ENCODE data around the gene IFI6. TPM values are rescaled to one million over a fixed set of nuclear protein-coding genes. Genes with fewer than 3 reads are reported as not detected.
"Not testable (repeated sequence)": the region's sequence is repeated elsewhere in the genome, so short reads cannot be mapped to it uniquely, and the experiment has no call there.

Gene IFI6
- total RNA-seq, 1 experiment from 2014 or later, result 8.6 TPM

- H4K20me1 ChIP-seq (ENCODE audit: insufficient read depth); H3F3A ChIP-seq (ENCODE audit: insufficient read depth, low read depth); H3K79me2 ChIP-seq (ENCODE audit: low read depth); H3K9me2 ChIP-seq (ENCODE audit: insufficient read depth); H3K9me3 ChIP-seq (ENCODE audit: insufficient read depth, low read depth); H3K27me3 ChIP-seq (ENCODE audit: insufficient read depth, low read depth); intact Hi-C loops (cut with micrococcal nuclease; ENCODE audit: unreplicated experiment); H3K4me2 ChIP-seq; H3K36me3 ChIP-seq (ENCODE audit: low read depth); DNase-seq; BruUV-seq (replicated peaks); H3K27ac ChIP-seq; H3K4me3 ChIP-seq; H3K4me1 ChIP-seq (replicated peaks; ENCODE audit: insufficient read depth); H2AFZ ChIP-seq: not testable (repeated sequence)
- CTCF ChIA-PET, result interaction anchor here (0.6 kb wide), 2 partner anchors 11 to 708 kb away, joined by 3 to 9 read pairs; no protein-coding TSS in a partner anchor
- POLR2A ChIA-PET (ENCODE audit: unreplicated experiment), result interaction anchor here (0.6 kb wide), 1 partner anchor 39 kb away, joined by 5 read pairs; no protein-coding TSS in a partner anchor
Measured at GRCh38 chr1:27680225-27680791, 8.3 kb upstream of the IFI6 start.

- H3F3A ChIP-seq (ENCODE audit: insufficient read depth, low read depth), result no peaks in the 10 kb centered on the region
- H4K20me1 ChIP-seq (ENCODE audit: insufficient read depth), result no peaks in the 10 kb centered on the region
- no peaks in the 10 kb centered on the region for H3K79me2 ChIP-seq (ENCODE audit: low read depth)
- POLR2A ChIA-PET (ENCODE audit: unreplicated experiment), result no interaction called here
- CTCF ChIA-PET, result interaction anchor here (0.7 kb wide), 1 partner anchor 842 kb away, joined by 10 read pairs; no protein-coding TSS in a partner anchor
- H3K4me2 ChIP-seq, result no peak overlapping the region
- no peak overlapping the region for H3K27ac ChIP-seq
- H2AFZ ChIP-seq, result no peak overlapping the region
- H3K4me3 ChIP-seq, result no peak overlapping the region
- no peak for TF ChIP-seq CTCF (conservative IDR thresholded peaks at IDR 0.05)
- no peak for TF ChIP-seq EZH2 (IDR thresholded peaks at IDR 0.05; ENCODE audit: low read depth)
- no peaks in the 10 kb centered on the region for H3K27me3 ChIP-seq (ENCODE audit: insufficient read depth, low read depth)
- no TSS peak for BruUV-seq (replicated peaks)
- no peaks in the 10 kb centered on the region for H3K36me3 ChIP-seq (ENCODE audit: low read depth)
- intact Hi-C loops (cut with micrococcal nuclease; ENCODE audit: unreplicated experiment), result no loop called here
- DNase-seq, result no peak
- H3K9me3 ChIP-seq (ENCODE audit: insufficient read depth, low read depth), result 0 out of 2 replicates have a peak, but pooled peaks cover 2% of the 10 kb centered on the region
- H3K4me1 ChIP-seq (replicated peaks; ENCODE audit: insufficient read depth), result 0 out of 2 replicates have a peak, but pooled peaks cover under 1% of the 10 kb centered on the region
- no peaks in the 10 kb centered on the region for H3K9me2 ChIP-seq (ENCODE audit: insufficient read depth)
Measured at GRCh38 chr1:27678747-27679146, 6.8 kb upstream of the IFI6 start.

GRCh38 chr1:27676410-27676809 is 4.4 kb upstream of the IFI6 start:
- intact Hi-C loops (cut with micrococcal nuclease; ENCODE audit: unreplicated experiment), result no loop called here

More at GRCh38 chr1:27676410-27676809, 4.4 kb upstream of the IFI6 start:
- H3K27me3 ChIP-seq (ENCODE audit: insufficient read depth, low read depth), result no peaks in the 10 kb centered on the region
- H3K36me3 ChIP-seq (ENCODE audit: low read depth), result no peaks in the 10 kb centered on the region
- no peak for TF ChIP-seq CTCF (conservative IDR thresholded peaks at IDR 0.05)
- TF ChIP-seq EZH2 (IDR thresholded peaks at IDR 0.05; ENCODE audit: low read depth), result no peak
- no peak overlapping the region for H3K27ac ChIP-seq
- no peaks in the 10 kb centered on the region for H3K9me2 ChIP-seq (ENCODE audit: insufficient read depth)
- POLR2A ChIA-PET (ENCODE audit: unreplicated experiment), result no interaction called here
- no peak overlapping the region for H2AFZ ChIP-seq
- peaks cover 4% of the 10 kb centered on the region; the same call in 1 of the 2 replicates for H3K4me1 ChIP-seq (replicated peaks; ENCODE audit: insufficient read depth)
- H3F3A ChIP-seq (ENCODE audit: insufficient read depth, low read depth), result peaks cover 5% of the 10 kb centered on the region; the same call in 1 of the 2 replicates
- BruUV-seq (replicated peaks), result no TSS peak
- no peak overlapping the region for H3K4me2 ChIP-seq
- CTCF ChIA-PET, result no interaction called here
- no peaks in the 10 kb centered on the region for H4K20me1 ChIP-seq (ENCODE audit: insufficient read depth)
- no peak overlapping the region for H3K4me3 ChIP-seq
- DNase-seq, result no peak
- H3K9me3 ChIP-seq (ENCODE audit: insufficient read depth, low read depth), result no peaks in the 10 kb centered on the region
- H3K79me2 ChIP-seq (ENCODE audit: low read depth), result no peaks in the 10 kb centered on the region

Data from PC-9 (cell line).